GM19324 (cell line): ENCODE measurements around the gene TTC16.

Source experiments
- ATAC-seq: cut with Tn5 transposase; IDR thresholded peaks from one replicate; pipeline ENCODE4 v1.9.1; 2021; ENCODE audit warnings: mild to moderate bottlenecking, moderate library complexity; ENCODE audit not compliant: unreplicated experiment, low FRiP score

Gene TTC16

DNA sequence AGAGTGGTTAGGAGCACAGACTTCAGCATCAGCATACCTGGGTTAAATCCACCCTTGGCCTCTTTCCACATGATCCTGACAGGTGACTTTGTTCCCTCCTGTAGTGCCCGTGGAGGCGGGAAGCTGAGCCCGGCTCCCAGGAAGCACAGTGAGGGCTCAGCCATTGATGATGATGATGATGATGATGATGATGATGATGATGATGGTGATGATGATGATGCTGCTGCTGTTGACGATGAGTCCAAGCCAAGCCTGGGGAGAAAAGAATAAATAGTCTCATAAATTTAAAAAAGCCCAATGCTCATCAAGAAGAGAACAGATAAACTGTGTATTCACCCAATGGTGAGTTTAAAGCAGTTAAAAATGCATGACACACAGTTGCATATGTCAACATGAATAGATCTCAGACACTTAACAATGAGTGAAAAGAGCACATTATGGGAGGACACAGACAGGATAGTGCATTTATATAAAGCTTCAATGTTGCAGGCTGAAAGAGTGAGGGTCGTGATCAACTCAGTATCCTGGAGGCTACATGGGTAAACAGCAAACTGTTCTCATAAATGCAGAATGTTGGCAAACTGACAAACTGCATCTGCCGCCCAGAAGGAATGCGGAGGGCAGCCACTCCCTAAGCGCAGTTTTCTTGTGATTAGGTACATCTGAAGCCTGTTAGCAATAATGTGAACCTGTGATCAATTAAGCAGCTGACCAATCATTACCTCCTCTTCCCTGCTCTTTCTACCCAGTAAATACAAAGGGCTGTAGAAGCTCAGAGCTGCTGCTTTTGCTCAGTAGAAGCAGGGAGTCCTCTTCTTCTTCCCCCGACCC, 20.8 kb upstream of the TTC16 start:
- ATAC-seq: no peak

GRCh38 chr9:127697575-127697974, 18.3 kb upstream of the TTC16 start:
- no peak for ATAC-seq

- ATAC-seq: no peak
Observed at GRCh38 chr9:127698386-127698785, 17.5 kb upstream of the TTC16 start.

DNA sequence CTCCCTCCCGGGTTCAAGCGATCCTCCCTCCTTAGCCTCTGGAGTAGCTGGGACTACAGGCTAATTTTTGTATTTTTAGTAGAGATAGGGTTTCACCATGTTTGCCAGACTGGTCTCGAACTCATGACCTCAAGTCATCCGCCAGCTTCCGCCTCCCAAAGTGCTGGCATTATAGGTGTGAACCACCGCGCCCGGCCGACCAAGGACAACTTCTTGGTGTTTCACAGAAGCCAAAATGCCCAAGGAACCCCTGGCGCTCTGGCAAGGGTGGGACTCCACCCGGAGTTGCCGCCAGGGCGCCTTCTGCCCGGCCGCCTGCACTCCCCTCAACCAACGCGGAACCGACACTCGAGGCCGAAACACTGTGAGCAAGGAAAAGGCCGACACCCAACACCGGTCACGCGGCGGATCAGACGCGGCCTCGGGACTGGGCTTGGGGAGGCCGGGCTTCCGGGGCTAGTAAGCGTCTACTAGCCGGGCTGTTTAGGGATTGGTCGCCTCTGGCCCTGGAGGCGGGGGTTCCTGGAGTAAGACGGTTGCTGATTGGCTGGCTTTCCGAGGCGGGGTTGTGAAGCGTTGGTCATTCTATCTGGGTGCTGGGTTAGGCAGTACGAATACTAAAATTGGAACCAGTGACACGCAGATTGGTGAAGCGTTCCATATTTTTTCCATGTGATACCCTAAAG, 16.8 kb upstream of the TTC16 start:
- peak; percentile 66 for ATAC-seq

- ATAC-seq: no peak
Observed at GRCh38 chr9:127700140-127700539, 15.7 kb upstream of the TTC16 start.

- no peak for ATAC-seq
Observed at GRCh38 chr9:127700594-127701255, 15.2 kb upstream of the TTC16 start.

DNA sequence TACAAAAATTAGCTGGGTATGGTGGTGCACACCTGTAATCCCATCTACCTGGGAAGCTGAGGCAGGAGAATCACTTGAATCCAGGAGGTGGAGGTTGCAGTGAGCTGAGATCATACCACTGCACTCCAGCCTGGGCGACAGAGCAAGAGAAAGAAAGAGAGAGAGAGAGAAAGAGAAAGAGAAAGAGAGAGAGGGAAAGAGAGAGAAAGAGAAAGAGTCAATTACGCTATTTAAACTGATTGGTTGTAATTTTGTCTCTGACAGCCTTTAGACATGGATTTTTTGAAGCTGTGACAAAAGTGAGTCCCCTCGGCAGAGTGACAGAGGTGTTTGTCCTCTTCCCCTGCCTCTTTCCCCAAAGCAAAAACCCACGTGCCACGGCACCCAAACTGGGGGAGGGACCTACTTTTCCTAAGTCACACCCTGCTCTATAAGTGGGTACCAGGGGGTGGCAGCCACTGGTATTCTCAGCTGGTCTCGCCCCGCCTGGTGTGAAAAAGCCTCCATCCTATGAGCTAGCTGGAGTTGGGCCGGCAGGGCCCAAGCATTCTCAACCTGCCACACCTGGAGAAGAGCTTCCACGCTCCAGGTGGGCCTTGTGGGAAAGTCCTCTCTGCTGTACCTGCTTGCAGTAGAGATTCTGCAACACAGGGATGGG, 12.5 kb upstream of the TTC16 start:
- no peak for ATAC-seq

DNA sequence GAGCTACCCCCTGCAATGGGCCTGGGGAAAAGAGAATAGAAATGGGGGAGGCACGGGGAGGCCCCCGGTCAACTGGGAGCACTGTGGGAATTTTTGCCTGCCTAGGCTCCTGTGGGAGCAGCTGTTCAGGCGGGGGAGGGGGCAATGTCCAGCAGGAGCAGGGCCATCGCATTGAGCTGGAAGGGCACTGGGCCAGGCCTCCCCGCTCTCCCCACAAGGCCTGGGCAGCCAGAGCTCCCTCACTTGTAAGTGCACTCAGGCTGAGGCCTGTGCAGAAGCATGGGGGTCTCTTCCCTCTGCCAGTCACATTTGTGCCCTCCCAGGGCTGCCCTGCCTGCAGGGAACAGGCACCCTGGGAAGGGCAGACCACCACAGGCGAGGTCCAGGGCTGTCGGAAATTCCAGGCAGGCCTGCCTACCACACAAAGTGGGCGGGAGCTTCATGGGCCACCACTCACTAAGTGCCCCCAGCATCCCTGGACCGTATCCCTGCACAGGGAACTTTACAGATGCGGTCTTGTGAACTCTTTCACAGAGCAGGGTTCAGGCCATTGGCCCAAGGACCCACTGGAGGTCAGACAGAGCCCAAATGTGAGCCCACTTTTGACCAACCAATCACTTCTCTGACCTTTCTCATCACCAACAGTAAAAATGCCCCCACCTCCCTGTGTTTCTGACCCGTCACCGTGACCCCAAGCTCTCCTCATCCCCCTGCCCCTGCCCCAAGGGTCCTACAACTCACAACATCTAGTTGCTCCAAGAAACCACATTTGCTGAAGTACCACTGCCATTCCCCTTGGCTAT, 10.1 kb upstream of the TTC16 start:
- no peak for ATAC-seq

- no peak for ATAC-seq
Observed at GRCh38 chr9:127706836-127707241, 9.0 kb upstream of the TTC16 start, which contains the start of gene CFAP157. CFAP157 (plus strand) TSS chr9:127706988; CDS start chr9:127707032, 44 bp downstream.

- ATAC-seq: no peak
Observed at GRCh38 chr9:127707766-127708165, 8.1 kb upstream of the TTC16 start.

- ATAC-seq: no peak
Observed at GRCh38 chr9:127708952-127709587, 6.8 kb upstream of the TTC16 start.

DNA sequence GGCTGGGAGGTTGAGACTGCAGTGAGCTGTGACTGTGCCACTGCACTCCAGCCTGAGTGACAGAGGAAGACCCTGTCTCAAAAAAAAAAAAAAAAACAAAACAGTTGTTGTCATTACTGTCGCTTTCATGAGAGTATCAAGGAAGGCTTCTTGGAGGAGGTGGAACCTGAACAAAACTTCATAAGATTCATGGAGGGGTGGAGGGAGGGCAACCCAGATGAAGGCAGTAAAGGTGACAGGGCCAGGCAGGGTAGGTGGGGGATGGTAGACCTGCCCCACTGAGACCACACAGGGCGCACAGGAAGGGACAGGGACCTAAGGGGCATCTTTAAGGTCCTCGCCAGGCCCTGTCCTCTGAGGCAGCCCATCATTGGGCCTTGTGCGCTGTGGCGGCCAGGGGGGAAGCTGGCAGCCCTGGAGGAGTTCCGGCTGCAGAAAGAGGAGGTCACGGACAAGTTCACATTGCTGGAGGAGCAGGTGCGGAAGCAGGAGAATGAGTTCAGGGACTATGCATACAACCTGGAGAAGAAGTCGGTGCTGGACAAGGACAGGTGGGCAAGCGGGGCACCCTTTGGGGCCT, 5.6 kb upstream of the TTC16 start:
- ATAC-seq: no peak

DNA sequence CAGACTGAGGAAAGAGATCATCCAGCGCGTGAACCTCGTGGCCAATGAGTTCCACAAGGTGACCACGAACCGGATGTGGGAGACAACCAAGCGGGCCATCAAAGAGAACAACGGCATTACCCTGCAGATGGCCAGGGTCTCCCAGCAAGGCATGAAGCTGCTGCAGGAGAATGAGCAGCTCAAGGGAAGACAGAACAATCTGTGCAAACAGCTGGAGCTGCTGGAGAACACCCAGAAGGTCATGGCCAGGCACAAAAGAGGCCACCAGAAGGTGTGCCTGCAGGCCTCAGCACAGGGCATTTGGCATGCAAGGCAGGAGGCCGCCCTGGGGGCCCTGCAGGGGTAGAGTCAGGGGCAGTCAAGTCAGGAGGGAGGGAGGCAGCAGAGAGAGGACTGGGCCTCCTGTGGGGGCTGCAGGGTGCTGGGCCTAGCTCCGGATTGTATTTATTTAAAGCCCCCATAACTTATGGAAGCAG, 4.6 kb upstream of the TTC16 start:
- ATAC-seq: no peak

DNA sequence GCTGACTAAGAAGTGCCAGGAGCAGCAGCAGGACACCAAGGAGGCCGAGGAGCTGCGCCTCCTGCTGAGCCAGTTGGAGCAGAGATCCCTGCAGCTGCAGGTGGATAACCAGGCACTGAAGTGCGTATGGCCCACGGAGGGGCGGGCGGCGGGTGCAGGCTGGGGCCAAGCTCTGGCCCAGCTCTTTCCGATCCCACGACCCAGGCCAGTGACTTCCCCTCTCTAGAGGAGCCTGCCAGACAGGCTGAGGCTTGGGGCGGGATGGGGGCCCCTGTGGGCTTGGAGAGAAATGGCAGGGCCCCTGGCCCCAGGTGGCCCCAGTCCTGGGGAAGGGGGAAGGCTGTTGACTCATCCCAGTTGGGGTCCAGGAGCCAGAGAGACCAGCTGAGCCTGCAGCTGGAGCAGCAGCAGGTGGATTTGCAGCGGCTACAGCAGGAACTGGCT, 4.0 kb upstream of the TTC16 start:
- ATAC-seq: no peak

DNA sequence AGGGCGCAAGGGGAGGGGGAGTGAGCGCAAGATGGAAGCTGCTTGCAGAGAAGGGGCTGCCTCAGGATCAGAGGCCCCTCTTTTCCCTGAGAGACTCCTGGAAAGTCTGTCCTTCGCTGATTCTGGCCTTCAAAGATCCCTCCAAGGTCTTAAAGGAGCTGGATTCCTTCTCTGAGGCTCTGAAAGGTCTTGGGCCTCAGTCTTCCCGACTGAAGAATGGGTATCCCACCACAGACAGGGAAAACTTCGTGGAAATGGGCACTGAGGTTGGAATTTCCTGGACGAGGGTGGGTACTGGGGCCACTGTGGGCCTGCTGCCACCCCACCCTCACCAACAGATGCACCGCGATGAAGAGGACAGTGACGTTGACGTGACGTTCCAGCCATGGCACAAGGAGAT, 3.5 kb upstream of the TTC16 start:
- ATAC-seq: no peak

DNA sequence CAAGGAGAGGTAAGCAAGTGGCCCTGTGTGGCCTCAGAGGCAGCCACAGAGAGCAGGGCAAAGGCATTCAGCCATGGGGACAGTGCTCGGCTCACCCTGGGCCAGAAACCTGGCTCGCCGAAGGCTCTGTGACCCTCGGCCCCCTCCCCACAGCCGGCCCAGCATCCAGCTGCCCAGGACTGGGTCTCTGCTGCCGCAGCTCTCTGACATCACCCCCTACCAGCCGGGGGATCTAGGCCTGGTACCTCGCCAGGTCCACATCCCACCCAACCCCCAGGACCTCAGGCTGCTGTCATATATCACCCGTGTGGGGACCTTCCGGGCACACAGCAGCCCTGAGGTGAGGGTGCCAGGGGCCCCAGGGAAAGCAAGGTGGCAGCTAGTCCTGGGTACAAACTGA, 3.0 kb upstream of the TTC16 start:
- ATAC-seq: no peak

GRCh38 chr9:127714020-127714750, 1.7 kb upstream of the TTC16 start:
- ATAC-seq: no peak

GRCh38 chr9:127714951-127715469, 869 bp upstream of the TTC16 start:
- no peak for ATAC-seq
